Measurements from ENCODE around the gene QKI. TPM values are rescaled to one million over a fixed set of nuclear protein-coding genes. Genes with fewer than 3 reads are reported as not detected.

Gene QKI
- total RNA-seq, 1 experiment from 2014 or later, result 176 TPM

- Mint-ChIP-seq H3K36me3 (ENCODE audit: insufficient read depth in 1 of 3, low read depth in 3 of 3) (peaks cover 45 to 57% (median 46%) of the 10 kb centered on the region in 3 experiments), H3K9me3 (peaks cover 20% of the 10 kb centered on the region in 2 experiments), H3K4me1 (no peaks in the 10 kb centered on the region), H3K27ac (no peak overlapping the region; a peak in 2 of 7 replicates), H3K4me3 (no peak overlapping the region), H3K27me3 (ENCODE audit: low read depth) (no peaks in the 10 kb centered on the region)
- Histone ChIP-seq H3T11ph (ENCODE audit: low read length) (no peak overlapping the region), H2AFZ (ENCODE audit: low read length) (no peak overlapping the region), H3K9ac (ENCODE audit: extremely low read depth, insufficient read length, low read length) (no peak overlapping the region), H4K91ac (ENCODE audit: insufficient read length, low read depth, low read length) (no peak overlapping the region), H4K8ac (replicated peaks; ENCODE audit: insufficient read length, low read depth, low read length) (no peak overlapping the region), H3K79me1 (ENCODE audit: insufficient read depth, low read depth, low read length, poor library complexity, severe bottlenecking) (no peaks in the 10 kb centered on the region), H2AK5ac (ENCODE audit: insufficient read length, low read length) (no peak overlapping the region), H3K23me2 (ENCODE audit: insufficient read length, low read depth, low read length, poor library complexity, severe bottlenecking) (no peaks in the 10 kb centered on the region), H2BK15ac (ENCODE audit: low read depth, low read length) (no peak overlapping the region), H2BK120ac (ENCODE audit: low read depth, low read length, poor library complexity, severe bottlenecking) (no peak overlapping the region), H3K18ac (ENCODE audit: insufficient read length, low read depth, low read length) (no peak overlapping the region), H3K56ac (ENCODE audit: insufficient read length, low read depth, low read length) (no peak overlapping the region), H3K27me3 (ENCODE audit: insufficient read depth, low read length) (no peaks in the 10 kb centered on the region), H3K14ac (ENCODE audit: insufficient read depth, low read length) (no peak overlapping the region), H4K20me1 (ENCODE audit: control insufficient read depth, insufficient read depth, insufficient read length) (no peaks in the 10 kb centered on the region), H3K79me2 (ENCODE audit: insufficient read depth, low read length) (peaks cover 5% of the 10 kb centered on the region; the same call in 1 of the 2 replicates), H2BK20ac (ENCODE audit: low read depth, low read length, poor library complexity, severe bottlenecking) (no peak overlapping the region), H3K9me3 (ENCODE audit: control insufficient read depth, low read depth, low read length) (no peaks in the 10 kb centered on the region), H3K4ac (ENCODE audit: low read depth, low read length) (no peak overlapping the region), H3K23ac (ENCODE audit: insufficient read length, low read depth, low read length) (no peak overlapping the region), H2BK5ac (ENCODE audit: insufficient read length, low read length) (no peak overlapping the region), H3K27ac (ENCODE audit: insufficient read length, low read depth, low read length) (no peak overlapping the region), H4K5ac (ENCODE audit: insufficient read length, low read depth, low read length) (no peak overlapping the region), H3K4me1 (ENCODE audit: insufficient read depth, low read length) (no peaks in the 10 kb centered on the region), H2BK12ac (ENCODE audit: insufficient read length, low read depth, low read length) (no peak overlapping the region), H3K4me2 (ENCODE audit: insufficient read depth, insufficient read length, low read length) (no peak overlapping the region)
- no peak for TF ChIP-seq CTCF (conservative IDR thresholded peaks at IDR 0.05)
- no CpG with 5 or more reads among the region's 3 CpGs for WGBS (ENCODE audit: extremely low coverage, insufficient read length, low lambda C conversion rate)
- DNase-seq, result no peak
Observed at GRCh38 chr6:163466839-163467390, 52.4 kb downstream of the QKI start.
